Progenitor cell of endocrine pancreas (in vitro differentiated cells): ENCODE results near the gene PRKACB. TPM values are rescaled to one million over a fixed set of nuclear protein-coding genes. Genes with fewer than 3 reads are reported as not detected.

Experiments used
- DNase-seq: peaks from one replicate; pipeline ENCODE4 v3.0.0; 2021; ENCODE audit warnings: low spot score; ENCODE audit not compliant: unreplicated experiment
- H3K27ac Mint-ChIP-seq: 2 replicates; pipeline ENCODE4 v1.8.0; 2021; ENCODE audit warnings: mild to moderate bottlenecking, moderate library complexity, mixed read lengths
- H3K27me3 Mint-ChIP-seq: 2 replicates; pipeline ENCODE4 v1.8.0; 2021; ENCODE audit warnings: mixed read lengths
- H3K36me3 Mint-ChIP-seq: 2 replicates; pipeline ENCODE4 v1.8.0; 2022; ENCODE audit warnings: mixed read lengths; ENCODE audit not compliant: insufficient read depth
- H3K4me1 Mint-ChIP-seq: 2 replicates; pipeline ENCODE4 v1.8.0; 2021; ENCODE audit warnings: low read depth, mixed read lengths
- H3K4me3 Mint-ChIP-seq: 2 replicates; pipeline ENCODE4 v1.8.0; 2021; ENCODE audit warnings: low read depth, mild to moderate bottlenecking, moderate library complexity, mixed read lengths
- H3K9me3 Mint-ChIP-seq: 2 replicates; pipeline ENCODE4 v1.8.0; 2021; ENCODE audit warnings: low read depth, mixed read lengths
- CTCF ChIP-seq: fragments of 200-600 bp; sonication (generic); IDR thresholded peaks from one replicate; pipeline ENCODE4 v1.5.0; 2021; ENCODE audit warnings: antibody characterized with exemption, mild to moderate bottlenecking; ENCODE audit not compliant: unreplicated experiment
- total RNA-seq: library from RNA; stranded (reverse); gene quantifications from 2 replicates; pipeline ENCODE4 v1.2.1, GENCODE V29; 2021

PRKACB gene
- total RNA-seq, 1 donor from 2014 or later, result 101 TPM

- H3K9me3 Mint-ChIP-seq, result peaks cover 4% of the 10 kb centered on the region
- no peak overlapping the region for H3K27ac Mint-ChIP-seq
- H3K4me3 Mint-ChIP-seq, result no peak overlapping the region
Observed at GRCh38 chr1:84121360-84121759, 22.7 kb upstream of the PRKACB start.

GRCh38 chr1:84122780-84123382 is 21.2 kb upstream of the PRKACB start:
- H3K4me3 Mint-ChIP-seq, result no peak overlapping the region
- DNase-seq, result no peak
- TF ChIP-seq CTCF, result peak; percentile 65
- peaks cover 21% of the 10 kb centered on the region for H3K4me1 Mint-ChIP-seq
- peaks cover 8% of the 10 kb centered on the region for H3K9me3 Mint-ChIP-seq
- peaks cover 19% of the 10 kb centered on the region for H3K36me3 Mint-ChIP-seq
- H3K27ac Mint-ChIP-seq, result no peak overlapping the region
- H3K27me3 Mint-ChIP-seq, result no peaks in the 10 kb centered on the region

More at GRCh38 chr1:84121360-84121759, 22.7 kb upstream of the PRKACB start:
- Mint-ChIP-seq H3K4me1 (peaks cover 22% of the 10 kb centered on the region), H3K27me3 (no peaks in the 10 kb centered on the region), H3K36me3 (peaks cover 19% of the 10 kb centered on the region)
- TF ChIP-seq CTCF, result no peak
- no peak for DNase-seq

- H3K4me1 Mint-ChIP-seq, result peaks cover 9% of the 10 kb centered on the region
- no peak overlapping the region for H3K4me3 Mint-ChIP-seq
- peaks cover 31% of the 10 kb centered on the region for H3K9me3 Mint-ChIP-seq
- no peaks in the 10 kb centered on the region for H3K27me3 Mint-ChIP-seq
- H3K27ac Mint-ChIP-seq, result peak overlapping the region; percentile 29
- H3K36me3 Mint-ChIP-seq, result peaks cover 43% of the 10 kb centered on the region
- DNase-seq, result no peak
- TF ChIP-seq CTCF, result no peak
Observed at GRCh38 chr1:84133479-84133878, 10.6 kb upstream of the PRKACB start.

GRCh38 chr1:84135341-84135740 is 8.7 kb upstream of the PRKACB start:
- H3K4me1 Mint-ChIP-seq, result peaks cover 3% of the 10 kb centered on the region
- no peak overlapping the region for H3K4me3 Mint-ChIP-seq
- no peaks in the 10 kb centered on the region for H3K27me3 Mint-ChIP-seq
- H3K27ac Mint-ChIP-seq, result no peak overlapping the region
- peaks cover 34% of the 10 kb centered on the region for H3K9me3 Mint-ChIP-seq
- peaks cover 42% of the 10 kb centered on the region for H3K36me3 Mint-ChIP-seq
- DNase-seq, result no peak
- TF ChIP-seq CTCF, result no peak

GRCh38 chr1:84141182-84142003 is 2.7 kb upstream of the PRKACB start:
- no peak for DNase-seq
- Mint-ChIP-seq H3K4me3 (no peak overlapping the region), H3K4me1 (peaks cover 15% of the 10 kb centered on the region), H3K27ac (no peak overlapping the region), H3K36me3 (peaks cover 30% of the 10 kb centered on the region), H3K27me3 (no peaks in the 10 kb centered on the region), H3K9me3 (peaks cover 16% of the 10 kb centered on the region)
- peak; percentile 40 for TF ChIP-seq CTCF
